Stimulated activated CD4-positive, alpha-beta T cell treated with anti-CD3 and anti-CD28 coated beads, TNF-alpha, amount 100 ng/mL, for 1 hour (primary cell): ENCODE measurements around the gene STEAP1B.

Experiments used
- DNase-seq, 3 donors: peaks; one replicate each; pipeline ENCODE4 v3.0.0-alpha.2; 2020; ENCODE audit warnings: low read depth in 3 of 3, low spot score in 1 of 3

STEAP1B gene

GRCh38 chr7:22404421-22405023 is 95.5 kb downstream of the STEAP1B start:
- DNase-seq: no peak

- no peak for DNase-seq
Observed at GRCh38 chr7:22403344-22403743, 96.6 kb downstream of the STEAP1B start.

- no peak for DNase-seq
Observed at GRCh38 chr7:22402250-22402649, 97.7 kb downstream of the STEAP1B start.

- no peak for DNase-seq
Observed at GRCh38 chr7:22400936-22401553, 98.9 kb downstream of the STEAP1B start.

- no peak for DNase-seq
Observed at GRCh38 chr7:22400150-22400814, 99.7 kb downstream of the STEAP1B start.

GRCh38 chr7:22399546-22399945 is 100.4 kb downstream of the STEAP1B start:
- no peak for DNase-seq

- DNase-seq: no peak
Observed at GRCh38 chr7:22399091-22399490, 100.9 kb downstream of the STEAP1B start.

- no peak for DNase-seq
Observed at GRCh38 chr7:22397981-22398380, 102.0 kb downstream of the STEAP1B start.

GRCh38 chr7:22395222-22395621 is 104.8 kb downstream of the STEAP1B start:
- no peak for DNase-seq

GRCh38 chr7:22394739-22395138 is 105.2 kb downstream of the STEAP1B start:
- no peak for DNase-seq

GRCh38 chr7:22393913-22394729 is 105.9 kb downstream of the STEAP1B start:
- no peak for DNase-seq

- DNase-seq: no peak
Observed at GRCh38 chr7:22390516-22390915, 109.5 kb downstream of the STEAP1B start.

GRCh38 chr7:22389892-22390291 is 110.1 kb downstream of the STEAP1B start:
- DNase-seq: no peak

GRCh38 chr7:22387583-22387982 is 112.4 kb downstream of the STEAP1B start:
- no peak for DNase-seq

- DNase-seq: no peak
Observed at GRCh38 chr7:22386865-22387264, 113.1 kb downstream of the STEAP1B start.

- DNase-seq: no peak
Observed at GRCh38 chr7:22386206-22386858, 113.7 kb downstream of the STEAP1B start.

- no peak for DNase-seq
Observed at GRCh38 chr7:22385326-22385725, 114.7 kb downstream of the STEAP1B start.

GRCh38 chr7:22380333-22380732 is 119.7 kb downstream of the STEAP1B start:
- no peak for DNase-seq

GRCh38 chr7:22378199-22378980 is 121.6 kb downstream of the STEAP1B start:
- DNase-seq: no peak

GRCh38 chr7:22377703-22378102 is 122.3 kb downstream of the STEAP1B start:
- DNase-seq: no peak
